GM23248 (cell line): ENCODE data around the gene CMIP. TPM values are rescaled to one million over a fixed set of nuclear protein-coding genes. Genes with fewer than 3 reads are reported as not detected.

Experiments
- DNase-seq: peaks from one replicate; pipeline ENCODE4 v3.0.0-alpha.2; 2015
- H2AFZ ChIP-seq: fragments of 200-600 bp; sonication (generic); 2 replicates; pipeline ENCODE4 v1.6.1; 2016; ENCODE audit warnings: antibody characterized with exemption
- H3F3A ChIP-seq: fragments of 200-600 bp; sonication (generic); 2 replicates; pipeline ENCODE4 v1.6.1; 2016; ENCODE audit warnings: mild to moderate bottlenecking, antibody characterized with exemption, mixed run types; ENCODE audit not compliant: insufficient read depth
- H3K27ac ChIP-seq: fragments of 200-600 bp; sonication (generic); 2 replicates; pipeline ENCODE4 v1.5.1; 2016; ENCODE audit warnings: mild to moderate bottlenecking
- H3K27me3 ChIP-seq: fragments of 200-600 bp; sonication (generic); replicated peaks from 2 replicates; pipeline ENCODE4 v1.6.1; 2016; ENCODE audit warnings: mild to moderate bottlenecking; ENCODE audit not compliant: insufficient read depth
- H3K36me3 ChIP-seq: fragments of 200-600 bp; sonication (generic); 2 replicates; pipeline ENCODE4 v1.6.1; 2016; ENCODE audit warnings: low read depth, mild to moderate bottlenecking
- H3K4me1 ChIP-seq: fragments of 200-600 bp; sonication (generic); 2 replicates; pipeline ENCODE4 v1.6.1; 2016; ENCODE audit warnings: mild to moderate bottlenecking; ENCODE audit not compliant: insufficient read depth
- H3K4me2 ChIP-seq: fragments of 200-600 bp; sonication (generic); one replicate; pipeline ENCODE4 v1.6.1; 2016; ENCODE audit warnings: mild to moderate bottlenecking; ENCODE audit not compliant: unreplicated experiment
- H3K4me3 ChIP-seq: fragments of 200-600 bp; sonication (generic); 2 replicates; pipeline ENCODE4 v1.5.1; 2016; ENCODE audit warnings: mild to moderate bottlenecking
- H3K79me2 ChIP-seq: fragments of 200-600 bp; sonication (generic); 2 replicates; pipeline ENCODE4 v1.6.1; 2016; ENCODE audit warnings: mild to moderate bottlenecking; ENCODE audit not compliant: insufficient read depth
- H3K9ac ChIP-seq: fragments of 200-600 bp; sonication (generic); 2 replicates; pipeline ENCODE4 v1.6.1; 2016; ENCODE audit warnings: mild to moderate bottlenecking
- H3K9me2 ChIP-seq: fragments of 200-600 bp; sonication (generic); 2 replicates; pipeline ENCODE4 v1.6.1; 2016; ENCODE audit warnings: mixed run types, mild to moderate bottlenecking, moderate library complexity; ENCODE audit not compliant: insufficient read depth
- H3K9me3 ChIP-seq: fragments of 200-600 bp; sonication (generic); one replicate; pipeline ENCODE4 v1.6.1; 2017; ENCODE audit warnings: low read depth
- H4K20me1 ChIP-seq: fragments of 200-600 bp; sonication (generic); 2 replicates; pipeline ENCODE4 v1.6.0; 2016; ENCODE audit not compliant: insufficient read depth
- EZH2 ChIP-seq: fragments of 200-600 bp; sonication (generic); IDR thresholded peaks from 2 replicates; pipeline ENCODE4 v1.6.1; 2018; ENCODE audit warnings: antibody characterized with exemption, mild to moderate bottlenecking; ENCODE audit not compliant: insufficient read depth, poor library complexity, severe bottlenecking
- EZH2phosphoT487 ChIP-seq: fragments of 200-600 bp; sonication (generic); IDR thresholded peaks from 2 replicates; pipeline ENCODE4 v1.6.1; 2018; ENCODE audit warnings: antibody characterized with exemption, moderate library complexity, mild to moderate bottlenecking, low read depth; ENCODE audit not compliant: insufficient read depth
- WGBS, 2 experiments: methylation state at CpG; one replicate each; pipeline ENCODE4 v1.1.6; 2015 to 2017; ENCODE audit warnings: low lambda C conversion rate in 2 of 2, low coverage in 1 of 2; ENCODE audit errors: missing lambda C conversion rate in 2 of 2; 5-methylcytosine and 5-hydroxymethylcytosine counted together
- in situ Hi-C: fragments of 300-500 bp; cut with MboI; formaldehyde crosslinking; loops from 2 replicates; pipeline ENCODE4 v1.15.0; 2020
- polyA plus RNA-seq: library from polyadenylated mRNA; unstranded; fragments of >200 nt; fragmentation: Nextera tagmentation; extraction: Ambion mirVana; gene quantifications from 2 replicates; pipeline ENCODE4 v1.2.1, GENCODE V29; 2016
- total RNA-seq: library from RNA; depleted of rRNA; stranded (reverse); fragments of >200 nt; shearing (Covaris generic); gene quantifications from 2 replicates; pipeline ENCODE4 v1.2.3, GENCODE V29; 2014

Gene CMIP
- total and polyA plus RNA-seq, 2 experiments from 2014 or later, result 1.5 to 9.5 TPM

GRCh38 chr16:81502396-81503070 is 57.9 kb downstream of the CMIP start:
- H3K9me3 ChIP-seq, result no peaks in the 10 kb centered on the region
- H3K27me3 ChIP-seq, result no peaks in the 10 kb centered on the region
- H3K4me2 ChIP-seq, result no peak overlapping the region
- no peak overlapping the region for H3K4me3 ChIP-seq
- H3K9ac ChIP-seq, result no peak overlapping the region
- no peaks in the 10 kb centered on the region for H3K4me1 ChIP-seq
- no peaks in the 10 kb centered on the region; the same call in none of the 2 replicates for H4K20me1 ChIP-seq
- H3K9me2 ChIP-seq, result no peaks in the 10 kb centered on the region
- 92% methylated on average over 17 of the region's 17 CpGs for WGBS, 2 experiments
- no peak for DNase-seq
- no peaks in the 10 kb centered on the region for H3K36me3 ChIP-seq
- in situ Hi-C loops, result no loop called here
- TF ChIP-seq EZH2phosphoT487 (no peak), EZH2 (no peak)
- no peaks in the 10 kb centered on the region for H3F3A ChIP-seq
- peaks cover 96% of the 10 kb centered on the region for H3K79me2 ChIP-seq
- no peak overlapping the region for H3K27ac ChIP-seq
- no peak overlapping the region for H2AFZ ChIP-seq

DNA sequence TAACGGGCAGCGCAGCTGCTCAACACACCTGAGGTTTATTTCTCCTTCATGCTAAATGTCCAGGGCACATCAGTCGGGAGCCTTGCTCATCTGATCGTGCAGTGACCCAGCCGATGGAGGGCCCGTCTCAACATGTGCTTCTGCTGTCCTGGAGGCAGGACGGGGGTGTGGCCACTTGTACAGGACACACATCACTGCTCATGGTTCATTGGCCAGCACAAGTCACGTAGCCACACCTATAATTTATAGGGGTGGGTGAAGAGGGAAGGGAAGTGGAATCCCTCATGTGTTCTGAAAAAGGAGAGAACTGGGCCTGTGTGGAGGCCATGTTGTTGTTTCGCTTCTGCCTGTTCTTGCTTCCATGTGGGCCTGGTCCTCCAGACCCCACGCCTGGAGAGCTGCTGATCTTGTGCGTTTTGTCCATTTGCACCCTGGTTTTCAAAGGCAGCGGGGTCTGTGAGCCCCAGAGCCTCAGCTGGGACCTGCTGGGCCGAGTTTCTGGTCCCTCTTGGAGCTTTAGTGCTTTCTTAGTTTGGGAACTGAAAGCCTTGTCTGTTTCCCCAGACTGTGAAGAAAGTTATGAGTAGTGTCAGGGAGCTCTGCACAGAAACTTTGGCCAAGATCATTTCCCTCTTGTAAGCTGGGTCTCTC is 60.5 kb downstream of the CMIP start:
- H3K36me3 ChIP-seq, result no peaks in the 10 kb centered on the region
- H3K27ac ChIP-seq, result no peak overlapping the region
- no peaks in the 10 kb centered on the region for H3K9me3 ChIP-seq
- DNase-seq, result no peak
- no peak overlapping the region for H3K9ac ChIP-seq
- no peaks in the 10 kb centered on the region for H3K27me3 ChIP-seq
- no peaks in the 10 kb centered on the region; the same call in 1 of the 2 replicates for H4K20me1 ChIP-seq
- no peaks in the 10 kb centered on the region for H3K4me1 ChIP-seq
- no peak overlapping the region for H3K4me2 ChIP-seq
- H3F3A ChIP-seq, result no peaks in the 10 kb centered on the region
- H3K79me2 ChIP-seq, result peaks cover 98% of the 10 kb centered on the region
- no peak for TF ChIP-seq EZH2
- no peak for TF ChIP-seq EZH2phosphoT487
- in situ Hi-C loops, result no loop called here
- no peak overlapping the region for H2AFZ ChIP-seq
- H3K4me3 ChIP-seq, result no peak overlapping the region
- no peaks in the 10 kb centered on the region for H3K9me2 ChIP-seq
- WGBS, 2 experiments, result 71 to 72% methylated on average over 13 of the region's 13 CpGs

- H3K4me3 ChIP-seq, result no peak overlapping the region
- no peaks in the 10 kb centered on the region for H4K20me1 ChIP-seq
- no peak overlapping the region for H3K4me2 ChIP-seq
- H2AFZ ChIP-seq, result no peak overlapping the region
- no peak for TF ChIP-seq EZH2phosphoT487
- TF ChIP-seq EZH2, result no peak
- H3K9me3 ChIP-seq, result no peaks in the 10 kb centered on the region
- in situ Hi-C loops, result no loop called here
- H3K79me2 ChIP-seq, result peaks cover 93% of the 10 kb centered on the region
- H3K9me2 ChIP-seq, result no peaks in the 10 kb centered on the region
- H3F3A ChIP-seq, result peaks cover 16% of the 10 kb centered on the region
- no peaks in the 10 kb centered on the region for H3K27me3 ChIP-seq
- 96 to 100% methylated on average over 6 of the region's 6 CpGs for WGBS, 2 experiments
- peaks cover 19% of the 10 kb centered on the region for H3K4me1 ChIP-seq
- no peaks in the 10 kb centered on the region for H3K36me3 ChIP-seq
- no peak overlapping the region for H3K9ac ChIP-seq
- no peak for DNase-seq
- H3K27ac ChIP-seq, result no peak overlapping the region
These were observed 64.8 kb downstream of the CMIP start for GRCh38 chr16:81509404-81509803.

GRCh38 chr16:81510016-81510415 is 65.4 kb downstream of the CMIP start:
- in situ Hi-C loops, result no loop called here
- TF ChIP-seq EZH2phosphoT487, result no peak
- H3K4me3 ChIP-seq, result no peak overlapping the region
- H3K9me3 ChIP-seq, result no peaks in the 10 kb centered on the region
- peaks cover 93% of the 10 kb centered on the region for H3K79me2 ChIP-seq
- H3K36me3 ChIP-seq, result no peaks in the 10 kb centered on the region
- no peak for DNase-seq
- no peaks in the 10 kb centered on the region for H3K9me2 ChIP-seq
- no peak overlapping the region for H3K9ac ChIP-seq
- no peak overlapping the region for H3K4me2 ChIP-seq
- H3K27me3 ChIP-seq, result no peaks in the 10 kb centered on the region
- H3F3A ChIP-seq, result peaks cover 16% of the 10 kb centered on the region
- WGBS, 2 experiments, result 88 to 90% methylated on average over 10 of the region's 10 CpGs
- peaks cover 19% of the 10 kb centered on the region for H3K4me1 ChIP-seq
- no peaks in the 10 kb centered on the region for H4K20me1 ChIP-seq
- no peak overlapping the region for H3K27ac ChIP-seq
- H2AFZ ChIP-seq, result no peak overlapping the region
